HepG2 (cell line): ENCODE measurements around the gene USP38. TPM values are rescaled to one million over a fixed set of nuclear protein-coding genes. Genes with fewer than 3 reads are reported as not detected.
A peak's percentile ranks its signal among the peaks of the same experiment; 100 is the strongest.

Experiments
- ARID5B ChIP-seq: IDR thresholded peaks from 2 replicates; pipeline ENCODE4 v1.4.0; 2020; ENCODE audit warnings: mild to moderate bottlenecking, missing genetic modification reagents
- CBX5 ChIP-seq: sonication (generic); formaldehyde crosslinking; IDR thresholded peaks from 2 replicates; pipeline ENCODE4 v1.4.0; 2020; ENCODE audit warnings: missing genetic modification reagents, borderline replicate concordance
- DRAP1 ChIP-seq: IDR thresholded peaks from 2 replicates; pipeline ENCODE4 v1.6.1; 2016; ENCODE audit warnings: missing genetic modification reagents, missing compliant biosample characterization
- FOXK1 ChIP-seq: sonication (generic); formaldehyde crosslinking; IDR thresholded peaks from 2 replicates; pipeline ENCODE4 v1.4.0; 2020; ENCODE audit warnings: low read depth, missing genetic modification reagents, borderline replicate concordance
- FOXO1 ChIP-seq: sonication (generic); formaldehyde crosslinking; IDR thresholded peaks from 2 replicates; pipeline ENCODE4 v1.4.0; 2020; ENCODE audit warnings: missing genetic modification reagents
- KDM2A ChIP-seq: sonication (generic); formaldehyde crosslinking; IDR thresholded peaks from 2 replicates; pipeline ENCODE4 v1.4.0; 2020; ENCODE audit warnings: low read depth, missing genetic modification reagents, borderline replicate concordance
- KDM5B ChIP-seq: sonication (generic); formaldehyde crosslinking; IDR thresholded peaks from 2 replicates; pipeline ENCODE4 v1.4.0; 2020; ENCODE audit warnings: missing genetic modification reagents, mild to moderate bottlenecking, borderline replicate concordance
- POGZ ChIP-seq: sonication (generic); formaldehyde crosslinking; IDR thresholded peaks from 2 replicates; pipeline ENCODE4 v1.4.0; 2020; ENCODE audit warnings: mild to moderate bottlenecking, missing genetic modification reagents
- SAP130 ChIP-seq: IDR thresholded peaks from 2 replicates; pipeline ENCODE4 v1.6.1; 2016; ENCODE audit warnings: low read depth
- TBX2 ChIP-seq: sonication (generic); formaldehyde crosslinking; IDR thresholded peaks from 2 replicates; pipeline ENCODE4 v1.5.0; 2020; ENCODE audit warnings: missing genetic modification reagents, mild to moderate bottlenecking, borderline replicate concordance
- THAP11 ChIP-seq: IDR thresholded peaks from 2 replicates; pipeline ENCODE4 v1.6.1; 2016; ENCODE audit warnings: missing biosample characterization, missing genetic modification reagents
- ZNF292 ChIP-seq: sonication (generic); formaldehyde crosslinking; IDR thresholded peaks from 2 replicates; pipeline ENCODE4 v1.8.1; 2022; ENCODE audit warnings: mild to moderate bottlenecking, low read depth, missing genetic modification reagents, borderline replicate concordance
- ZNF331 ChIP-seq: sonication (generic); formaldehyde crosslinking; IDR thresholded peaks from 2 replicates; pipeline ENCODE4 v1.4.0; 2020; ENCODE audit warnings: missing genetic modification reagents
- ZNF501 ChIP-seq: sonication (generic); formaldehyde crosslinking; IDR thresholded peaks from 2 replicates; pipeline ENCODE4 v1.5.1; 2020; ENCODE audit warnings: mild to moderate bottlenecking, moderate library complexity, missing genetic modification reagents
- ZNF766 ChIP-seq: sonication (generic); formaldehyde crosslinking; IDR thresholded peaks from 2 replicates; pipeline ENCODE4 v1.5.0; 2020; ENCODE audit warnings: missing genetic modification reagents, borderline replicate concordance
- ZNF772 ChIP-seq: sonication (generic); formaldehyde crosslinking; IDR thresholded peaks from 2 replicates; pipeline ENCODE4 v1.5.0; 2020; ENCODE audit warnings: mild to moderate bottlenecking, missing genetic modification reagents
- polyA plus RNA-seq, 8 experiments: library from polyadenylated mRNA; depleted of rRNA in 3 of 8; stranded (reverse) in 7 of 8; unstranded in 1 of 8; fragments of >200 nt; fragmentation: Illumina TruSeq in 4 of 8; extraction: Trizol in 4 of 8; gene quantifications; 2 replicates each; pipeline versions ENCODE4 v1.2.1 to v1.2.3, GENCODE V29; 2011 to 2016; ENCODE audit warnings: low read depth in 4 of 8, missing spikeins in 1 of 8, mixed read lengths in 1 of 8; ENCODE audit not compliant: insufficient read depth in 1 of 8
- total RNA-seq, 5 experiments: library from RNA; depleted of rRNA; stranded (reverse); fragments of >200 nt; fragmentation: Illumina TruSeq; extraction: Trizol; gene quantifications; 2 replicates each; pipeline ENCODE4 v1.2.3, GENCODE V29; 2016; ENCODE audit warnings: low read depth in 1 of 5
- TF ChIP-seq, protein P1 (sequence below): sonication (generic); formaldehyde crosslinking; IDR thresholded peaks from 2 replicates; pipeline ENCODE4 v1.4.0; 2020; ENCODE audit warnings: missing genetic modification reagents, borderline replicate concordance
- TF ChIP-seq, protein P2 (sequence below): sonication (generic); formaldehyde crosslinking; IDR thresholded peaks from 2 replicates; pipeline ENCODE4 v1.4.0; 2020; ENCODE audit warnings: missing genetic modification reagents, mild to moderate bottlenecking, borderline replicate concordance

Gene USP38
- total and polyA plus RNA-seq, 2 of the 13 experiments (the other 11 are each of a cell fraction or from before 2014, with no cell fraction given): 4.5 to 11.8 TPM

DNA sequence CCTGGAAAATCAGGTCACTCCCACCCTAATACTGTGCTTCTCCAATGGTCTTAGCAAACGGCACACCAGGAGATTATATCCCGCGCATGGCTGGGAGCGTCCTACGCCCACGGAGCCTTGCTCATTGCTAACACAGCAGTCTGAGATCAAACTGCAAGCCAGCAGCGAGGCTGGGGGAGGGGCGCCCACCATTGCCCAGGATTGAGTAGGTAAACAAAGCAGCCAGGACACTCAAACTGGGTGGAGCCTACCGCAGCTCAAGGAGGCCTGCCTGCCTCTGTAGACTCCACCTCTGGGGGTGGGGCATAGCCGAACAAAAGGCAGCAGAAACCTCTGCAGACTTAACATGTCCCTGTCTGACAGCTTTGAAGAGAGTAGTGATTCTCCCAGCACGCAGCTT, 18.0 kb upstream of the USP38 start (continued):
- TF ChIP-seq, protein P1, sequence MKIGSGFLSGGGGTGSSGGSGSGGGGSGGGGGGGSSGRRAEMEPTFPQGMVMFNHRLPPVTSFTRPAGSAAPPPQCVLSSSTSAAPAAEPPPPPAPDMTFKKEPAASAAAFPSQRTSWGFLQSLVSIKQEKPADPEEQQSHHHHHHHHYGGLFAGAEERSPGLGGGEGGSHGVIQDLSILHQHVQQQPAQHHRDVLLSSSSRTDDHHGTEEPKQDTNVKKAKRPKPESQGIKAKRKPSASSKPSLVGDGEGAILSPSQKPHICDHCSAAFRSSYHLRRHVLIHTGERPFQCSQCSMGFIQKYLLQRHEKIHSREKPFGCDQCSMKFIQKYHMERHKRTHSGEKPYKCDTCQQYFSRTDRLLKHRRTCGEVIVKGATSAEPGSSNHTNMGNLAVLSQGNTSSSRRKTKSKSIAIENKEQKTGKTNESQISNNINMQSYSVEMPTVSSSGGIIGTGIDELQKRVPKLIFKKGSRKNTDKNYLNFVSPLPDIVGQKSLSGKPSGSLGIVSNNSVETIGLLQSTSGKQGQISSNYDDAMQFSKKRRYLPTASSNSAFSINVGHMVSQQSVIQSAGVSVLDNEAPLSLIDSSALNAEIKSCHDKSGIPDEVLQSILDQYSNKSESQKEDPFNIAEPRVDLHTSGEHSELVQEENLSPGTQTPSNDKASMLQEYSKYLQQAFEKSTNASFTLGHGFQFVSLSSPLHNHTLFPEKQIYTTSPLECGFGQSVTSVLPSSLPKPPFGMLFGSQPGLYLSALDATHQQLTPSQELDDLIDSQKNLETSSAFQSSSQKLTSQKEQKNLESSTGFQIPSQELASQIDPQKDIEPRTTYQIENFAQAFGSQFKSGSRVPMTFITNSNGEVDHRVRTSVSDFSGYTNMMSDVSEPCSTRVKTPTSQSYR (CRISPR knock-in tag): peak; percentile 97
- TF ChIP-seq ZNF766 (CRISPR knock-in tag) (peak; percentile 93; the same call in 1 of the 2 replicates), SAP130 (CRISPR knock-in tag) (0 out of 2 replicates have a peak, but pooled peaks have one; percentile 11), ZNF501 (CRISPR knock-in tag) (peak; percentile 23; the same call in 1 of the 2 replicates), DRAP1 (CRISPR knock-in tag) (0 out of 2 replicates have a peak, but pooled peaks have one; percentile 17), ZNF331 (peak; percentile 52; the same call in 1 of the 2 replicates), KDM2A (CRISPR knock-in tag) (peak; percentile 51; the same call in 1 of the 2 replicates), ZNF292 (CRISPR knock-in tag) (peak; percentile 20; the same call in 1 of the 2 replicates), FOXO1 (CRISPR knock-in tag) (peak; percentile 34; the same call in 1 of the 2 replicates), TBX2 (CRISPR knock-in tag) (0 out of 2 replicates have a peak, but pooled peaks have one; percentile 34), POGZ (CRISPR knock-in tag) (peak; percentile 63), ZNF772 (CRISPR knock-in tag) (peak; percentile 49; the same call in 1 of the 2 replicates), FOXK1 (CRISPR knock-in tag) (peak; percentile 69; the same call in 1 of the 2 replicates), ARID5B (peak; percentile 47; the same call in 1 of the 2 replicates), CBX5 (CRISPR knock-in tag) (peak; percentile 75; the same call in 1 of the 2 replicates), KDM5B (CRISPR knock-in tag) (peak; percentile 51; the same call in 1 of the 2 replicates), THAP11 (CRISPR knock-in tag) (peak; percentile 43; the same call in 1 of the 2 replicates)
- TF ChIP-seq, protein P2, sequence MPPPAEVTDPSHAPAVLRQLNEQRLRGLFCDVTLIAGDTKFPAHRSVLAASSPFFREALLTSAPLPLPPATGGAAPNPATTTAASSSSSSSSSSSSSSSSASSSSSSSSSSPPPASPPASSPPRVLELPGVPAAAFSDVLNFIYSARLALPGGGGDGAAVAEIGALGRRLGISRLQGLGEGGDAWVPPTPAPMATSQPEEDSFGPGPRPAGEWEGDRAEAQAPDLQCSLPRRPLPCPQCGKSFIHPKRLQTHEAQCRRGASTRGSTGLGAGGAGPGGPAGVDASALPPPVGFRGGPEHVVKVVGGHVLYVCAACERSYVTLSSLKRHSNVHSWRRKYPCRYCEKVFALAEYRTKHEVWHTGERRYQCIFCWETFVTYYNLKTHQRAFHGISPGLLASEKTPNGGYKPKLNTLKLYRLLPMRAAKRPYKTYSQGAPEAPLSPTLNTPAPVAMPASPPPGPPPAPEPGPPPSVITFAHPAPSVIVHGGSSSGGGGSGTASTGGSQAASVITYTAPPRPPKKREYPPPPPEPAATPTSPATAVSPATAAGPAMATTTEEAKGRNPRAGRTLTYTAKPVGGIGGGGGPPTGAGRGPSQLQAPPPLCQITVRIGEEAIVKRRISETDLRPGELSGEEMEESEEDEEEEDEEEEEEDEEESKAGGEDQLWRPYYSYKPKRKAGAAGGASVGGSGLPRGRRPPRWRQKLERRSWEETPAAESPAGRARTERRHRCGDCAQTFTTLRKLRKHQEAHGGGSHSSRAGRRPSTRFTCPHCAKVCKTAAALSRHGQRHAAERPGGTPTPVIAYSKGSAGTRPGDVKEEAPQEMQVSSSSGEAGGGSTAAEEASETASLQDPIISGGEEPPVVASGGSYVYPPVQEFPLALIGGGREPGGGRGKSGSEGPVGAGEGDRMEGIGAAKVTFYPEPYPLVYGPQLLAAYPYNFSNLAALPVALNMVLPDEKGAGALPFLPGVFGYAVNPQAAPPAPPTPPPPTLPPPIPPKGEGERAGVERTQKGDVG (CRISPR knock-in tag): peak; percentile 32; the same call in 1 of the 2 replicates
